GM12892 (cell line): ENCODE data around the gene TAOK1.

ENCODE experiments used
- DNase-seq: peaks from one replicate; pipeline ENCODE4 v3.0.0; 2011; ENCODE audit not compliant: insufficient read length
- FAIRE-seq: peaks from 2 replicates; lab custom pipeline; 2011; peaks lifted over from hg19 to GRCh38; lab: Jason Lieb, UNC
- POLR2A ChIP-seq: IDR thresholded peaks from 2 replicates; pipeline ENCODE4 v1.6.1; 2011; ENCODE audit warnings: low read depth, low read length, control low read depth
- POLR2AphosphoS5 ChIP-seq: IDR thresholded peaks from 2 replicates; pipeline ENCODE4 v1.6.1; 2011; ENCODE audit warnings: low read depth, low read length, control low read depth
- TAF1 ChIP-seq: IDR thresholded peaks from 2 replicates; pipeline ENCODE4 v1.6.1; 2011; ENCODE audit warnings: low read depth, mild to moderate bottlenecking, control low read depth, low read length, borderline replicate concordance

Gene TAOK1

GRCh38 chr17:29569245-29569950, 179.2 kb downstream of the TAOK1 start:
- DNase-seq (no peak), FAIRE-seq (no peak)
- TF ChIP-seq TAF1 (no peak), POLR2A (no peak), POLR2AphosphoS5 (no peak)

GRCh38 chr17:29570521-29570920, 180.4 kb downstream of the TAOK1 start:
- FAIRE-seq: no peak
- TF ChIP-seq POLR2AphosphoS5 (no peak), POLR2A (no peak), TAF1 (no peak)
- DNase-seq: no peak

GRCh38 chr17:29571486-29571882, 181.3 kb downstream of the TAOK1 start:
- no peak for DNase-seq
- no peak for TF ChIP-seq POLR2A
- TF ChIP-seq TAF1: no peak
- no peak for TF ChIP-seq POLR2AphosphoS5
- FAIRE-seq: no peak

GRCh38 chr17:29571883-29572681, 181.9 kb downstream of the TAOK1 start:
- no peak for TF ChIP-seq POLR2A
- TF ChIP-seq POLR2AphosphoS5: no peak
- TF ChIP-seq TAF1: no peak
- DNase-seq (no peak), FAIRE-seq (no peak)

- DNase-seq: no peak
- no peak for FAIRE-seq
- no peak for TF ChIP-seq POLR2AphosphoS5
- TF ChIP-seq TAF1: no peak
- TF ChIP-seq POLR2A: no peak
Observed at GRCh38 chr17:29572691-29573557, 182.8 kb downstream of the TAOK1 start.

GRCh38 chr17:29573558-29573869, 183.4 kb downstream of the TAOK1 start:
- DNase-seq (no peak), FAIRE-seq (no peak)
- TF ChIP-seq TAF1: no peak

- FAIRE-seq: no peak
- no peak for TF ChIP-seq POLR2AphosphoS5
- no peak for TF ChIP-seq TAF1
- TF ChIP-seq POLR2A: no peak
- no peak for DNase-seq
Observed at GRCh38 chr17:29573871-29574731, 183.9 kb downstream of the TAOK1 start.

GRCh38 chr17:29574732-29575510, 184.8 kb downstream of the TAOK1 start:
- TF ChIP-seq TAF1 (no peak), POLR2AphosphoS5 (no peak), POLR2A (no peak)
- DNase-seq: no peak
- no peak for FAIRE-seq

GRCh38 chr17:29575511-29576213, 185.5 kb downstream of the TAOK1 start:
- TF ChIP-seq TAF1: no peak
- TF ChIP-seq POLR2AphosphoS5: no peak
- TF ChIP-seq POLR2A: no peak
- FAIRE-seq: no peak
- no peak for DNase-seq
